Activated naive CD4-positive, alpha-beta T cell (primary cell): Measurements from ENCODE around the gene CELF4.
"Not testable (repeated sequence)": the region's sequence is repeated elsewhere in the genome, so short reads cannot be mapped to it uniquely, and the experiment has no call there.

Source experiments
- DNase-seq, 4 experiments: peaks; one replicate each; lab custom pipeline; 2025; lab: John Stamatoyannopoulos, UW

Gene CELF4

DNA sequence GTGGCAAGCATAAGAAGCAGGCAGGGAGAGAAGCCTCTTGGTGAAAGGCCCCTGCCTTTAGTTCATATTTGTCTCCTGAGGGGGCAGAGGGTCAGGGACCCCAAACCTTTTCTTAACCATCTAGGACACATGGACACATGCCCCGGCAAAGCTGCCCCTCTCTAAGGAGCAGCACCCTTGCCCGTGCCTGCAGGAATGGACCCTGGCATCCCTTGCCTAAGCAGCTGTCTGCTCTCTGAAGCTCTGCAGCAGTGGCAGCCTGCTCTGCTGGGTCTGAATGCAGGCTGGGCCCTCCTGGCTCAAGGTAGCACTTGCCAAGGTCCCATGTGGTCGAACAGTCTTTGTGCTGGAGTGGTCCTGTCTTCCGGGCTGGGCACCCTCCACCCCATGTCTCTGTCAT, 174.4 kb downstream of the CELF4 start:
- no peak for DNase-seq

DNA sequence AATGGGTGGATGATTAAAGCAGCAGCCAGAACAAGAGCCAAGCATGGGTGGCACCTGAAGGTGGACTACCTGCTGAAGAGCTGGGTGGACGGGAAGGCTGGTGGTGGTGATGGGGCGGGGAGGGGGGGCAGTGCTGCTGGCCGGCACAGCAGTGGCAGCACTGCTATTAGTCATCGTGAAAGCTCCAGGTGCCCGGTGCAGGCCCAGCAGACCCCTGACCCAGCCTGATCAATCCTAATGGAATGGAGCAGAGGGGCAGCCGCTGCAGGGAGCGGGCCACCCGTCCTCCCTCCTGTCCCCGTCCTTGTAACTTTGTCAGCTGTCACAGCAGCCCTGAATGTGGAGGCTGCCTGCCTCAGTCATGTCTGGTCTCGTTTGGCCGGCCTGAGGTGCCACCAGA, 174.9 kb downstream of the CELF4 start:
- no peak for DNase-seq

DNA sequence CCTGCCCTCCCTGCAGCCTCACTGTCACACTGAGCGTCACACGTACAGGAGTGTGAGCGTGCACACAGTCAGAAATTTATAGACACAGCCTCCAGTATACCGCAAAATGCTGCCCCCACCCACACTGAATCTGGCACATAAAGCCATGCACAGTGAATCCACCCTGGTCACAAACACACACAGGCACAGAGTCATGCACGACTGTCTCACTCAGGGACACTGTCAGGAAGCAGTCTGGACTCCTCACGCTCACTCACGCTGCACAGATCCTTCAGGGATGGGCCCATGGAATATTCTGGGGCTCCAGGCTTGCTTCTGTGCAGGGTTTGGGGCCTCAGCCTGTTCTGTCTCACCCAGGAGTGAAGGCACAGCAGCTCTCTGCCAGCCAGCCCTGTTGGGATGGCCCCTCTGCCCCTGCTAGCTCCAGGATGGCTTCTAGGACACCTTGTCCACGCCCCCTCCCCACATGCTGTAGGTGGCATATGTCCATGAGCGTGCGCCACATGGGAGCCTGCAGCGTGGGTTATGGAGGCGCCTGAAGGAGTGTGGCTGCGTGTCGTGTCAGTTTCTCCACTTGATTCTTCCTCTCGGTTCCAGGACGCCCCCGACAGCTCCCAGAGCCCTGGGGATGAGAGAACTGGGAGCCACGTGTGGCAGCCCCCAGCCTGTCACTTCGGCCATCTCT, 175.8 kb downstream of the CELF4 start:
- DNase-seq, result no peak

DNA sequence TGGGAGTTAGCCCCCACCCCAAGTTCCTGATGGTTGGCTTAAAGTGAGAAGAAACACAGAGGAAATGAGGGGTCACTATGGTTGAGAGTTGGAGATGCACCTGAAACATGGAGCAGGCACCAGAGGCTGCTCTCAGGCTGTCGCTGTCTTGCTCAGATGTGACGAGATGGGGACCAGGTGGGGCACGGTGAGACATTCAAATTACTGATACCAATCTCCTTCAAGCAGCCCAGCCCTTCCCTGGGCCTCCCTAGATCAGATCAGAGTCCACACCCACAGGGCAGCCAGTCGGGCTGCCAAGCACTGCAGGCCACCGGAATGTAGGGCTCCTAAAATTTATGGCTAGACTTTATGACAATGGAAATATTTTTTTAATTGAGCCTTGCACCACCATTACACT, 176.6 kb downstream of the CELF4 start:
- no peak for DNase-seq

DNA sequence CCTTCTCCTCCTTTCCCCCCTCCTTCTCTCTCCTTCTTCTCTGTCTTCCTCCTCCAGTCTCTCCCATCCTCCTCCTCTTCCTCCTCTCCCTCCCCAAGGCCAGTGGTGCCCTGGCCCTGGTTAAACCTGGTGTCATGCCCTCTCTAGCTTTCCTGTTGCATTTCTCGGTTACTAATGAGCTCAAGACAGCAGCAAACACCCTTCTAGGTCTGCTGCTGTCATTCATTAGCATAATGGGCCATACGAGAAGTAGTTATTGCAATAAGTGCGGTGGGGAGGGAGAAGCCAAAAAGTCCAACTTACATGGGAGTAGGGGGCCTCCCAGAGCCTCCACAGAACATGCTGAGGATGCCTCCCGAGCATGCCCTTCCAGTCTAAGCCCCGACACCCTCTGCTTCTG, 177.2 kb downstream of the CELF4 start:
- DNase-seq, result no peak

DNA sequence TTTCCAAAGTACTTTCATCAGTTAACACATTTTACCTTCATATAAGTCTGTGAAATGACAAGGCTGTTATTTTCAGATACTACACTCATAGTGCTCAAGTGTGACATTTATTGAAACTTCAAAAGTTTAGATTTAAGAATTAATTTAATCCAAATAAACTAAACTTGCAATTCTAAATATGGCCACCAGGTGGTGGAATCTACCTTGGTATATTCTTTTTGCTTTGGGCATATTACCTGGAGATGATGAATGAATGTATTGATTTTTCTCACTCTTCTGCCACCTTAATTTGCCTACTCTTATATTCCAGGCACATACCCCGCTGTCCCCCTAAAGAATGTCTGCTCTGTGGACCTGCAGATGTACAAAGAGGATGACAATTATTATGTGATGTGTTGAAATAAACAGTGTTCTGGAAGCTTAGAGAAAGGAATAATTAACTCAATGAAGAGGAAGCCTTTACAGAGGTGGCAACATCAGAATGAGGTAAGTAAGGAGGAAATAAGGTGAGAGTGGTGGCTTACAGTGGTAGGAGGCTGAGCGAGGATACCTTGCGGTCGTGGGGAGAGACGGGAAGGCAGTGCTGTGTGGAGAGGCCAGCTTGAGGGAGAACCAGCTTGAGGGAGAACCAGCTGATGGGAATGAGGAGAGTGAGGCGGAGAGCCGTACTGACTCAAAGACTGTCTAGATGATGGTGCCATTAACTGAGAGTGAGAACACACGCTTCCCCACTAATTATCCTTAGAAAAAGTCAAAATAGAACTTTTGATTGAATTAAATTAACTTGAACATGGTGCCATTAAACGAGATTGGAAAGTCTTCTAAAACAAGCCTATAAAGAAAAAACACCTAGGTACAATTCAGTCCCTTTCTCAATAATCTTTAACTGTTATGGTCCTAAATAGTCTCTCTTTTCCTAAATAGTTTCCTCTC, 179.5 kb downstream of the CELF4 start:
- DNase-seq, result no peak

DNA sequence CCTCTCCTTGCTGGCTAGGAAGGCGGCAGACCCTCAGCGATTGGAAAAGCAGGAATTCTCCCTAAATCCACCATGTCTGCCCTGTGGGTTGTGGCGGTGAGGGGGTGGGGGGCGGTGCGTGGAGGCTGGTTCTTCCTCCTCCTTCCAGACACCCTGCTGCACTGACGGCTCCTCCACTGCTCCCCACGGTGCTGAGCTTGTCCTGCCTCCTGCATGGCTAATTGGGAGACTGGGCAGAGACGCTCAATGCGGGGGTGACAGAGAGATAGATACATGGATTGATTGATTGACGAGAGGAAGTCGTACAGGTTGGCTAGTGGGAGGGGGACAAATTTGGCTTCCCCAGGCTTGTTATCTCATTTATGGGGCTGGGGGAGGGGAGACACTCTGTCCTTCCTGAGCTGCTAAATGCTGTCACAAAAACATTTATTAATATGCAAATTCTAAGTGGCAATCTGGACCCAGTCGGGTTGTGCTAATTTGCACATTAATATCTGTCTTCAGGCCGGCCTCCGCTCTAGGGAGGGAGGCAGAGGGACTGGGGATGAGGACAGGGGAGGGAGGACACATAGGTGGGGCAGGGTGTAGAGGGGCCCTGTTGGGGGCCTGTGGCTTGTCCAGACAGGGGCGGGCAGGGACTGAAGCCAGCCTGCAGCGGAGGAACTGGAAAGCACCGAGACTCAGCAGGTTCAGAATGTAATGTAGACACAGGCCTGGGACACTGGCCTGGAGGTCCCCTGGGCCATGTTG, 181.6 kb downstream of the CELF4 start:
- no peak for DNase-seq

GRCh38 chr18:37383036-37383785, 182.4 kb downstream of the CELF4 start:
- no peak for DNase-seq

DNA sequence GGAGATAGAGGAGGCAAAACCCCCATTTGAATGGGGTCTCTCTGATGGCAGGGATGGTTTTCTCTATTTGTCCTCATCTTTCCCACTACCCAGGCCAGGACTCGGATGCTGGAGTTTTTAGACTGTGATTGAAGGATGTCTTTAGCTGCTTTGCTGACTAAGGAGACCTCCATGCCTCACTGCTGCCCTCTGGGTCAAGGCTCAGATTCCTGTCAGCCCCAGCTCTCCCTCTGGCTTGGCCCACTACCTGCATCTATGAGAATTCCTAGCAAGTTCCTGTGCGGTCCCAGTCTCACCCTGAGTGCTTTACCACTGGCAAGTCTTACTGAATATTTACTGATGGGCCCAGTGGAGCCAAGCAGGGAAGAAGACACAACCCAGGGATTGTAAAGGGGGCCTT, 184.0 kb downstream of the CELF4 start:
- no peak for DNase-seq

- no peak for DNase-seq
Measured at GRCh38 chr18:37380546-37381110, 185.0 kb downstream of the CELF4 start.

GRCh38 chr18:37378336-37379010, 187.1 kb downstream of the CELF4 start:
- DNase-seq, result no peak

GRCh38 chr18:37375181-37375580, 190.4 kb downstream of the CELF4 start:
- DNase-seq, result no peak

- no peak for DNase-seq
Measured at GRCh38 chr18:37368110-37368954, 197.3 kb downstream of the CELF4 start.

DNA sequence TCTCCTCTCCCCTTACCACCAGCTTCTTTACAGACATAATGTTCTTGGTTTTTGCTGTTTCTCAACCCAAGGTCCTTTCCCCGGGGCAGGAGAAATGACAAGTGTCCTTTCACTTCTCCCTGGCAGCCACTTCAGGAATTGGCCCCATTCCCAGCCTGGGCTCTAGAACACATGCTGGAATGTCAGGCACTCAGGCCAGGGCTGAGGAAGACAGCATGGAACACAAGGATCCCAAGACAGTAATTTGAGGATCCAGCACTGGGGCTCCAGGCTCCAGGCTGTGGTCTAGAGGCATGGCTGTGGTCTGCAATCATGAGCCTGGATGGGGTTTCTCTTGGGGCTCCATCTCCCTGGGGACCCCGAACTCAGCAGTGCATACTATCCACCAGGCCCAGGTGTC, 201.4 kb downstream of the CELF4 start:
- no peak for DNase-seq

DNA sequence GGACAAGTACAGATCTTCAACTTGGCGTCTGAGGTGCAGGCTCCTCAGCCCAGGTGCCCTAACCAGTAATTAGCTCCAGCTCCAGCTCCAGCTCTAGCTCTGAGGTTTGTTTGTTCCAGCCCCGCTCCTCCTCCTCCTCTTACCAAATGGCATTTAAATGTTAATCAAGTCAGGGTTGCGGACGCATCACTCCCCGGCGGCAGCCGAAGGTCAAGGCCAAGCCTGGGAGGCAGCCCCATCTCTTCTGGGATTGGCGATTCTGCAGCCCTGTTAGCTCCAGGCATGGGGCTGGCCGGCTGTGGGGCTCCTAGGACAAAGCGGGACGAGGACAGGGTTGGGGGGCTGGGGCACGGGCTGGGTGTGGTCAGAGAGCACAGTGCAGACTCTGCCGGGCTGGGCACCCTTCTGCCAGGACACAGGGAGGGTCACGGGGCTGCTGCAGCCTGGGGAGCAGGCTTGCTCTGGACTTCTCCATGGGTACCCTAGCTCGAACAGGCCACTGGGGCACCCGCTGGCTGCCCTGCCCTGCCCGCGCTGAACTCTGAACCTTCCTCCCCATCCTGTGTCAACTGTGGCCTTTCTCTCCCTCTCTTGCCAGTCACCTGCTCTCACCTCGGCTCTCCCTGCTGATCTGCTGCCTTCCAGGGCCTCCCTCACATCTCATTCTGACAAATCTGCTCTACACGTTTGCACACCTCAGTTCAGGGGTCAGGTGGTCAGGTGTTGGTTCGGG, 203.3 kb downstream of the CELF4 start:
- no peak for DNase-seq

DNA sequence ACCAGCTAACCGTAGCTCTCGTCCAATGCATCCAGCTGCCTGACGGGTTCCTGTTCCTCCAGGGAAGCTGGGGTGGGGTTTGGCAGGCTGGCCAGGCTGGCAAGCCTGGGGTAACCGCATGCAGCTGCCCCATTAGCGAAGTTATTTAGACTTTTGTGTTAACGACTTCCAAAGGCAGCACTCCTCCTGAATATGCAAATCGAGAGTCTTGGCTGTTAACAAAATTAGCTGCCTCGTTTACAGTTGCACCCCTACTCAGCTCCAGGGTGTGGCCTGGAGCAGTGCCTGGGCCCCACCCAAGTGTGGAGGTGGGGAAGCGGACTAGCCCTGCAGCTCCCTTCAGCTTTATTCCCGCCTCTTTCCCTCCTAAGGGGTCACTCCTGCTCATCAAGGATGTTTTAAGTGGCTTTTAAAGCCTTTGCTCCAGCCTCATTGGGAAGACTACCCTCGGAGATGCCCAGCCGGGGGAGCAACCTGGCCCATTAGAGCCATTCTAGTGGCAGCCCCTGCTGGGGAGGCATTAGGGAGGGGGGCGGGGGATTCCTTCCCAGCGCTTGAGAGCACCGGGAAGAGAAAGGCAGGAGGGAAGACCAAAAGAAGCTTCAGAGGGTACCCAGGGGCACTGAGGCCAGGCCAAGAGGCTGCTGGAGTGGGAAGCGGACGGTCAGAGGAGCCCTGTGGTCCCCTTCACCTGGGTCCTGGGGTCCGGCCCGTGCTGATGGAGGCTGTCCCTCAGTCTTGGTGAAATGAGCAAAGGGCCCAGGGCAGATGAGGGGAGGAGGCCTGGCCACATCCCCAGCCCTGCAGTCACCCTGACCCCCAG, 204.1 kb downstream of the CELF4 start:
- DNase-seq, result no peak

- DNase-seq, result not testable (repeated sequence)
Measured at GRCh38 chr18:37358061-37358460, 207.5 kb downstream of the CELF4 start.

DNA sequence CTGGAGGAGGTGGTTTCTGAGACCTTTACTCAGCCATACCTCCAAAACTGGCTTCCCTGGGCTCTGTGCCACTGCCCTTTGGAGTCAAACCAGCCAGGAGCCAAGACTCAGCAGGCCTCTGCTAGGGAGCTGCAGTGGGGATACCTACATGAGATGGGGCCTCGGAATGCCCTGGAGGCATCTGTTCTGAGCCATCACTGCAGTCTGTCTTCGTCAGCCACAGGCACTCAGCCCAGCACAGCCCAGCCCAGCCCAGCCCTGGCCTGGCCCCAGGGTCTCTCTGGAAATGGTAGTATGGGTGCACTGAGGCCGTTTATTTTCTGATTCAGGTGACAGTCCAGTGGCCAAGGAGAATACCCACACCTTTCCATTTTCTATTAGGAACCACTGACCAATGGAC, 209.8 kb downstream of the CELF4 start:
- no peak for DNase-seq
